Common myeloid progenitor, CD34-positive (primary cell): ENCODE measurements around the gene SLC38A7.

Experiments
- CTCF ChIA-PET: fragments of 350-600 bp; sonication (Branson Sonifier 250); formaldehyde crosslinking; loops from one replicate; lab custom pipeline; 2021; ENCODE audit warnings: antibody characterized with exemption; lab: Charles Lee
- POLR2A ChIA-PET: fragments of 350-600 bp; sonication (Branson Sonifier 250); formaldehyde crosslinking; loops from one replicate; lab custom pipeline; 2021; ENCODE audit warnings: antibody characterized with exemption; lab: Charles Lee
- DNase-seq, 3 donors: peaks; one replicate each; pipeline versions ENCODE4 v3.0.0 to v3.0.0-alpha.2; 2013
- H3K27ac ChIP-seq, 2 experiments: 1 replicate in 1 of 2; 2 replicates in 1 of 2; pipeline ENCODE4 v1.7.0; 2013; ENCODE audit warnings: inconsistent platforms in 2 of 2, low read length in 2 of 2, mild to moderate bottlenecking in 2 of 2, low read depth in 1 of 2, moderate library complexity in 1 of 2; ENCODE audit not compliant: severe bottlenecking in 2 of 2, insufficient read depth in 1 of 2, poor library complexity in 1 of 2
- H3K27me3 ChIP-seq, 5 experiments: replicated peaks in 2 of 5; 1 replicate in 3 of 5; 2 replicates in 2 of 5; pipeline versions ENCODE4 v1.6.1 to v1.7.0; 2013; ENCODE audit warnings: low read length in 4 of 5, mild to moderate bottlenecking in 2 of 5, moderate library complexity in 2 of 5, inconsistent platforms in 1 of 5; ENCODE audit not compliant: insufficient read depth in 5 of 5, control insufficient read depth in 4 of 5
- H3K36me3 ChIP-seq, 4 experiments: 1 replicate in 2 of 4; 2 replicates in 2 of 4; pipeline versions ENCODE4 v1.6.1 to v1.7.0; 2013; ENCODE audit warnings: low read length in 3 of 4, control low read depth in 1 of 4, mild to moderate bottlenecking in 1 of 4; ENCODE audit not compliant: control insufficient read depth in 4 of 4, insufficient read depth in 4 of 4
- H3K4me1 ChIP-seq, 4 experiments: 1 replicate in 3 of 4; 2 replicates in 1 of 4; pipeline versions ENCODE4 v1.6.1 to v1.7.1; 2013; ENCODE audit warnings: low read length in 3 of 4, mild to moderate bottlenecking in 3 of 4, control low read depth in 1 of 4, inconsistent platforms in 1 of 4, moderate library complexity in 1 of 4; ENCODE audit not compliant: control insufficient read depth in 4 of 4, insufficient read depth in 4 of 4; ENCODE audit errors: control extremely low read depth in 1 of 4
- H3K4me3 ChIP-seq, 7 experiments: 1 replicate in 4 of 7; 2 replicates in 3 of 7; pipeline versions ENCODE4 v1.5.1 to v1.7.0; 2013; ENCODE audit warnings: mild to moderate bottlenecking in 7 of 7, low read length in 6 of 7, moderate library complexity in 6 of 7, inconsistent platforms in 2 of 7, low read depth in 2 of 7, control low read depth in 1 of 7; ENCODE audit not compliant: insufficient read depth in 4 of 7, control insufficient read depth in 1 of 7; ENCODE audit errors: extremely low read depth in 1 of 7
- H3K9me3 ChIP-seq, 5 experiments: 1 replicate in 4 of 5; 2 replicates in 1 of 5; pipeline versions ENCODE4 v1.6.1 to v1.7.1; 2013; ENCODE audit warnings: low read length in 4 of 5, mild to moderate bottlenecking in 2 of 5, inconsistent platforms in 1 of 5, low read depth in 1 of 5, moderate library complexity in 1 of 5; ENCODE audit not compliant: control insufficient read depth in 4 of 5, insufficient read depth in 2 of 5; ENCODE audit errors: control extremely low read depth in 1 of 5
- WGBS: methylation state at CpG from one replicate; pipeline ENCODE4 v1.1.5; 2013; ENCODE audit not compliant: insufficient coverage; 5-methylcytosine and 5-hydroxymethylcytosine counted together

Gene SLC38A7

GRCh38 chr16:58727796-58728568, 43.4 kb upstream of the SLC38A7 start:
- ChIA-PET POLR2A (interaction anchor here (0.7 kb wide), 1 partner anchor 10 kb away, joined by 3 read pairs; no protein-coding TSS in a partner anchor), CTCF (no interaction called here)
- Histone ChIP-seq H3K27ac (no peak overlapping the region), H3K4me3 (no peak overlapping the region), H3K27me3 (no peaks in the 10 kb centered on the region), H3K4me1 (peaks cover 0 to 7% (median 4%) of the 10 kb centered on the region in 4 experiments), H3K36me3 (peaks cover 7 to 13% (median 10%) of the 10 kb centered on the region in 4 experiments), H3K9me3 (no peaks in the 10 kb centered on the region)
- WGBS, result 94% methylated on average over 9 of the region's 9 CpGs
- DNase-seq, result no peak

- ChIA-PET CTCF (no interaction called here), POLR2A (no interaction called here)
- Histone ChIP-seq H3K4me1 (no peaks in the 10 kb centered on the region), H3K27me3 (no peaks in the 10 kb centered on the region), H3K9me3 (no peaks in the 10 kb centered on the region), H3K27ac (no peak overlapping the region), H3K4me3 (no peak overlapping the region), H3K36me3 (peaks cover 7 to 18% (median 13%) of the 10 kb centered on the region in 4 experiments)
- WGBS, result 85% methylated on average over 8 of the region's 9 CpGs
- no peak for DNase-seq
These were observed 42.6 kb upstream of the SLC38A7 start for GRCh38 chr16:58727028-58727781.

GRCh38 chr16:58723109-58723508, 38.5 kb upstream of the SLC38A7 start:
- Histone ChIP-seq H3K4me1 (peaks cover 0 to 3% (median 1%) of the 10 kb centered on the region in 4 experiments), H3K27me3 (no peaks in the 10 kb centered on the region), H3K4me3 (no peak overlapping the region), H3K27ac (no peak overlapping the region), H3K36me3 (peaks cover 13 to 52% (median 28%) of the 10 kb centered on the region in 4 experiments), H3K9me3 (no peaks in the 10 kb centered on the region)
- no CpG with 5 or more reads among the region's 3 CpGs for WGBS
- POLR2A ChIA-PET, result no interaction called here
- no peak for DNase-seq
- CTCF ChIA-PET, result interaction anchor here (1.5 kb wide), 1 partner anchor 10 kb away, joined by 7 read pairs; no protein-coding TSS in a partner anchor

- Histone ChIP-seq H3K27ac (no peak overlapping the region), H3K36me3 (peaks cover 19 to 69% (median 49%) of the 10 kb centered on the region in 4 experiments), H3K27me3 (no peaks in the 10 kb centered on the region), H3K4me3 (no peak overlapping the region), H3K4me1 (peaks cover 0 to 3% (median 1%) of the 10 kb centered on the region in 4 experiments), H3K9me3 (no peaks in the 10 kb centered on the region)
- WGBS, result 97% methylated on average over 12 of the region's 13 CpGs
- ChIA-PET CTCF (interaction anchor here (1.2 kb wide), 1 partner anchor 14 kb away, joined by 4 read pairs; no protein-coding TSS in a partner anchor), POLR2A (interaction anchor here (0.6 kb wide), 1 partner anchor 10 kb away, joined by 3 read pairs; no protein-coding TSS in a partner anchor)
- DNase-seq, result no peak
These were observed 33.4 kb upstream of the SLC38A7 start for GRCh38 chr16:58717994-58718393.

- Histone ChIP-seq H3K4me3 (no peak overlapping the region), H3K27me3 (no peaks in the 10 kb centered on the region), H3K27ac (no peak overlapping the region), H3K36me3 (peaks cover 21 to 68% (median 52%) of the 10 kb centered on the region in 4 experiments), H3K9me3 (no peaks in the 10 kb centered on the region), H3K4me1 (peaks cover 0 to 3% (median 1%) of the 10 kb centered on the region in 4 experiments)
- WGBS, result 99% methylated on average over 8 of the region's 8 CpGs
- POLR2A ChIA-PET, result no interaction called here
- DNase-seq, result no peak
- CTCF ChIA-PET, result interaction anchor here (1.1 kb wide), 1 partner anchor 14 kb away, joined by 3 read pairs; no protein-coding TSS in a partner anchor
These were observed 31.9 kb upstream of the SLC38A7 start for GRCh38 chr16:58716468-58716867.

GRCh38 chr16:58713742-58714141, 29.2 kb upstream of the SLC38A7 start:
- Histone ChIP-seq H3K9me3 (no peaks in the 10 kb centered on the region), H3K4me3 (no peak overlapping the region), H3K27ac (no peak overlapping the region), H3K36me3 (peaks cover 21 to 66% (median 48%) of the 10 kb centered on the region in 4 experiments), H3K27me3 (no peaks in the 10 kb centered on the region), H3K4me1 (no peaks in the 10 kb centered on the region)
- no peak for DNase-seq
- ChIA-PET CTCF (interaction anchor here (1.0 to 1.8 kb wide), 2 partner anchors 9 to 18 kb away, joined by 3 to 7 read pairs; no protein-coding TSS in a partner anchor), POLR2A (no interaction called here)
- 100% methylated on average over 1 of the region's 1 CpG for WGBS
